Measurements from ENCODE around the gene C5orf58. TPM values are rescaled to one million over a fixed set of nuclear protein-coding genes. Genes with fewer than 3 reads are reported as not detected.

Gene C5orf58
- total and polyA plus RNA-seq, 2 donors (not counting 1 experiment from before 2014, with no cell fraction given): not detected

GRCh38 chr5:170292179-170293104 is 59.7 kb downstream of the C5orf58 start:
- Mint-ChIP-seq H3K9me3 (ENCODE audit: insufficient read depth) (no peaks in the 10 kb centered on the region), H3K27me3 (peaks cover 36% of the 10 kb centered on the region), H3K4me3 (peak overlapping the region; percentile 49), H3K4me1 (peaks cover 57% of the 10 kb centered on the region), H3K27ac (peak overlapping the region; percentile 42)
- CTCF ChIA-PET: interaction anchor here (0.7 to 8.9 kb wide), 9 partner anchors 10 to 66 kb away, joined by 3 to 99 read pairs (median 9); no protein-coding TSS in a partner anchor
- Histone ChIP-seq H3K9me3 (ENCODE audit: control extremely low read depth in 1 of 3, control insufficient read depth in 2 of 3, insufficient read depth in 1 of 3, low read length in 2 of 3) (no peaks in the 10 kb centered on the region), H3K79me2 (ENCODE audit: control insufficient read depth, insufficient read depth, low read length) (peaks cover 12% of the 10 kb centered on the region), H3K27me3 (replicated peaks in 1 of 4; ENCODE audit: control extremely low read depth in 1 of 4, control insufficient read depth in 3 of 4, insufficient read depth in 4 of 4, low read length in 3 of 4) (peaks cover 0 to 38% (median 18%) of the 10 kb centered on the region in 4 experiments), H3K36me3 (replicated peaks in 1 of 2; ENCODE audit: control extremely low read depth in 1 of 2, control insufficient read depth in 1 of 2, extremely low read depth in 1 of 2, insufficient read depth in 2 of 2, low read length in 1 of 2) (no peaks in the 10 kb centered on the region), H3K27ac (ENCODE audit: low read length in 2 of 2) (no peak overlapping the region), H2AFZ (ENCODE audit: insufficient read depth, low read depth, low read length, poor library complexity, severe bottlenecking) (no peak overlapping the region), H3K4me3 (ENCODE audit: control extremely low read depth in 1 of 5, extremely low read depth in 1 of 5, insufficient read depth in 1 of 5, low read depth in 2 of 5, low read length in 4 of 5) (peak overlapping the region in 1 of 5 experiments; percentile 34), H3K4me1 (ENCODE audit: control insufficient read depth in 2 of 2, insufficient read depth in 2 of 2, low read length in 2 of 2) (peaks cover 51 to 62% of the 10 kb centered on the region in 2 donors), H3K4me2 (replicated peaks; ENCODE audit: low read depth, low read length, poor library complexity, severe bottlenecking) (peak overlapping the region; percentile 40), H4K20me1 (ENCODE audit: control insufficient read depth, insufficient read depth, low read length, poor library complexity, severe bottlenecking) (no peaks in the 10 kb centered on the region), H3K9ac (ENCODE audit: low read length) (no peak overlapping the region)
- WGBS (ENCODE audit: insufficient coverage): 92% methylated on average over 3 of the region's 4 CpGs
- ATAC-seq (ENCODE audit: low read depth) (no peak), DNase-seq (no peak)
- POLR2A ChIA-PET: interaction anchor here (1.0 to 1.9 kb wide), 2 partner anchors 13 to 46 kb away, joined by 3 to 10 read pairs; no protein-coding TSS in a partner anchor
- intact Hi-C loops (cut with micrococcal nuclease): loop anchor here (1.0 kb wide), 4 partner anchors 11 to 47 kb away; no protein-coding TSS in a partner anchor
- no peak for TF ChIP-seq CTCF (IDR thresholded peaks at IDR 0.05)
- no peak for TF ChIP-seq EZH2 (IDR thresholded peaks at IDR 0.05; ENCODE audit: borderline replicate concordance, insufficient read depth, low read depth, low read length, poor library complexity, severe bottlenecking)

Data from B cell (primary cell).